K562 (cell line): Measurements from ENCODE around the gene WNT3. TPM values are rescaled to one million over a fixed set of nuclear protein-coding genes. Genes with fewer than 3 reads are reported as not detected.

Source experiments
- CCNT2 ChIP-seq: IDR thresholded peaks from 2 replicates; pipeline ENCODE4 v1.6.1; 2011; ENCODE audit warnings: borderline replicate concordance, low read depth, mild to moderate bottlenecking, moderate library complexity, mixed read lengths, low read length; ENCODE audit not compliant: insufficient read length; ENCODE audit errors: extremely low read depth
- FOSL1 ChIP-seq: fragments of 200-800 bp; sonication (Bioruptor generic); conservative IDR thresholded peaks from 2 replicates; pipeline ENCODE4 v1.6.1; 2016; ENCODE audit warnings: missing genetic modification characterization, missing compliant biosample characterization
- NBN ChIP-seq: fragments of 450-650 bp; IDR thresholded peaks from 2 replicates; pipeline ENCODE4 v1.6.1; 2016; ENCODE audit warnings: low read depth, mild to moderate bottlenecking
- NFYB ChIP-seq: IDR thresholded peaks from 2 replicates; pipeline ENCODE4 v1.6.1; 2011; ENCODE audit warnings: mild to moderate bottlenecking, moderate library complexity; ENCODE audit not compliant: insufficient read length; ENCODE audit errors: extremely low read depth
- SIN3B ChIP-seq: fragments of 450-650 bp; IDR thresholded peaks from 2 replicates; pipeline ENCODE4 v1.6.1; 2017; ENCODE audit warnings: low read depth, mild to moderate bottlenecking, moderate library complexity
- SMARCC2 ChIP-seq: fragments of 450-650 bp; IDR thresholded peaks from 2 replicates; pipeline ENCODE4 v1.6.1; 2017; ENCODE audit warnings: antibody characterized with exemption, moderate library complexity, mild to moderate bottlenecking, low read depth
- ZFX ChIP-seq: sonication (generic); formaldehyde crosslinking; IDR thresholded peaks from 2 replicates; pipeline ENCODE4 v1.8.0; 2022; ENCODE audit warnings: mild to moderate bottlenecking, missing genetic modification reagents, moderate library complexity
- polyA plus RNA-seq, 8 experiments: library from polyadenylated mRNA; depleted of rRNA in 4 of 8; stranded (reverse) in 5 of 8; unstranded in 3 of 8; fragments of >200 nt; fragmentation: Nextera tagmentation in 2 of 8; fragmentation: Illumina TruSeq in 1 of 8; extraction: Ambion mirVana in 2 of 8; extraction: Trizol in 1 of 8; gene quantifications; 2 replicates each; pipeline versions ENCODE4 v1.2.1 to v1.2.3, GENCODE V29; 2011 to 2014; ENCODE audit warnings: inconsistent platforms in 1 of 8, missing spikeins in 1 of 8
- total RNA-seq, 7 experiments: library from RNA; depleted of rRNA in 6 of 7; stranded (reverse); fragments of >200 nt in 6 of 7; fragmentation: Illumina TruSeq in 2 of 7; extraction: Trizol in 2 of 7; gene quantifications; 2 replicates each; pipeline versions ENCODE4 v1.2.1 to v1.2.3, GENCODE V29; 2011 to 2021; ENCODE audit warnings: low replicate concordance in 1 of 7
- TF ChIP-seq, protein P1 (sequence below): sonication (generic); IDR thresholded peaks from 2 replicates; pipeline ENCODE4 v1.6.1; 2016
- TF ChIP-seq, protein P2 (sequence below): fragments of 450-650 bp; IDR thresholded peaks from 2 replicates; pipeline ENCODE4 v1.6.1; 2018; ENCODE audit not compliant: partially characterized antibody

WNT3 gene
- total and polyA plus RNA-seq, 9 of the 15 experiments (the other 6 are each of a cell fraction or from before 2014, with no cell fraction given): 1.5 to 6.1 (median 3.3) TPM

DNA sequence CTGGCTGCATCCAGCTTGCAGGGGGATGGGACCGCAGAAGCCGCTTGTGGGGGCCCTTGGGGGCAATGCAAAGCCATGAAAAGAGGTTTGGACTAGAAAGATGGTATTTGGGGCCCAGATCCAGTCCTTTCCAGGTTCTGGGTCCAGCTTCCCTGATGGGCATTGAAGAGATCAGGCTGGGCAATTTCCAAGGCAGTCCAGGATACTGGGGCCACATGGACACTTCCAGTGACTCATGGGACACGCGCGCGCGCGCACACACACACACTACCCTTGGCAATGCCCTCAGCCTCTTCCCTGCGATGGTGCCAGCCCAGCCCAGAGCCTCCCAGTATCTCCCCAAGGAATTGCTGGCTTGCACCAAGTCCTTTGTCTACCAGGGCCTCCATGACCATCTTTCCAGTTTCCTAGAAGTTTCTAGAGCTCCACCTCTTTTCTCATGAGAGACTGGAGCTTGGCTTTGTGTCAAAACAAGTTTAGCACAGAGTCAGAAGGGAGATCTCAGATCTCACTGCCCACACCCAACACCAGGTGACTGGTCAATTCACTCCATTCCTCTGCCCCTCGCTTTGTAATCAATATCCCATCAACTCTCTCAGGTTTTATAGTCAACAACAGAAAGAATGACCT, 44.3 kb downstream of the WNT3 start (continued):
- TF ChIP-seq, protein P1, sequence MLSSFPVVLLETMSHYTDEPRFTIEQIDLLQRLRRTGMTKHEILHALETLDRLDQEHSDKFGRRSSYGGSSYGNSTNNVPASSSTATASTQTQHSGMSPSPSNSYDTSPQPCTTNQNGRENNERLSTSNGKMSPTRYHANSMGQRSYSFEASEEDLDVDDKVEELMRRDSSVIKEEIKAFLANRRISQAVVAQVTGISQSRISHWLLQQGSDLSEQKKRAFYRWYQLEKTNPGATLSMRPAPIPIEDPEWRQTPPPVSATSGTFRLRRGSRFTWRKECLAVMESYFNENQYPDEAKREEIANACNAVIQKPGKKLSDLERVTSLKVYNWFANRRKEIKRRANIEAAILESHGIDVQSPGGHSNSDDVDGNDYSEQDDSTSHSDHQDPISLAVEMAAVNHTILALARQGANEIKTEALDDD: no peak
- TF ChIP-seq NFYB: no peak
- TF ChIP-seq CCNT2: no peak
- 0 out of 2 replicates have a peak, but pooled peaks have one; percentile 13 for TF ChIP-seq FOSL1
- TF ChIP-seq SMARCC2: no peak
- no peak for TF ChIP-seq SIN3B
- TF ChIP-seq, protein P2, sequence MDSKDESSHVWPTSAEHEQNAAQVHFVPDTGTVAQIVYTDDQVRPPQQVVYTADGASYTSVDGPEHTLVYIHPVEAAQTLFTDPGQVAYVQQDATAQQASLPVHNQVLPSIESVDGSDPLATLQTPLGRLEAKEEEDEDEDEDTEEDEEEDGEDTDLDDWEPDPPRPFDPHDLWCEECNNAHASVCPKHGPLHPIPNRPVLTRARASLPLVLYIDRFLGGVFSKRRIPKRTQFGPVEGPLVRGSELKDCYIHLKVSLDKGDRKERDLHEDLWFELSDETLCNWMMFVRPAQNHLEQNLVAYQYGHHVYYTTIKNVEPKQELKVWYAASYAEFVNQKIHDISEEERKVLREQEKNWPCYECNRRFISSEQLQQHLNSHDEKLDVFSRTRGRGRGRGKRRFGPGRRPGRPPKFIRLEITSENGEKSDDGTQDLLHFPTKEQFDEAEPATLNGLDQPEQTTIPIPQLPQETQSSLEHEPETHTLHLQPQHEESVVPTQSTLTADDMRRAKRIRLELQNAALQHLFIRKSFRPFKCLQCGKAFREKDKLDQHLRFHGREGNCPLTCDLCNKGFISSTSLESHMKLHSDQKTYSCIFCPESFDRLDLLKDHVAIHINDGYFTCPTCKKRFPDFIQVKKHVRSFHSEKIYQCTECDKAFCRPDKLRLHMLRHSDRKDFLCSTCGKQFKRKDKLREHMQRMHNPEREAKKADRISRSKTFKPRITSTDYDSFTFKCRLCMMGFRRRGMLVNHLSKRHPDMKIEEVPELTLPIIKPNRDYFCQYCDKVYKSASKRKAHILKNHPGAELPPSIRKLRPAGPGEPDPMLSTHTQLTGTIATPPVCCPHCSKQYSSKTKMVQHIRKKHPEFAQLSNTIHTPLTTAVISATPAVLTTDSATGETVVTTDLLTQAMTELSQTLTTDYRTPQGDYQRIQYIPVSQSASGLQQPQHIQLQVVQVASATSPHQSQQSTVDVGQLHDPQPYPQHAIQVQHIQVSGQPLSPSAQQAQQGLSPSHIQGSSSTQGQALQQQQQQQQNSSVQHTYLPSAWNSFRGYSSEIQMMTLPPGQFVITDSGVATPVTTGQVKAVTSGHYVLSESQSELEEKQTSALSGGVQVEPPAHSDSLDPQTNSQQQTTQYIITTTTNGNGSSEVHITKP: peak; percentile 89
- TF ChIP-seq ZFX (CRISPR knock-in tag): 0 out of 2 replicates have a peak, but pooled peaks have one; percentile 11
- TF ChIP-seq NBN: no peak
